SK-N-SH (cell line): ENCODE data around the gene NTM. TPM values are rescaled to one million over a fixed set of nuclear protein-coding genes. Genes with fewer than 3 reads are reported as not detected.

Experiments
- CTCF ChIA-PET: fragments of 300-600, 350-600 bp; formaldehyde crosslinking; extraction: SDS; loops from one replicate; lab custom pipeline; 2021; lab: Yijun Ruan, JAX
- POLR2A ChIA-PET: fragments of 350-600 bp; sonication (Branson Sonifier 250); formaldehyde crosslinking; extraction: SDS; loops from one replicate; lab custom pipeline; 2020; ENCODE audit warnings: antibody characterized with exemption, inconsistent platforms; lab: Yijun Ruan, JAX
- DNase-seq: peaks from one replicate; pipeline ENCODE4 v3.0.0; 2012
- H2AFZ ChIP-seq: fragments of 200-600 bp; sonication (generic); 2 replicates; pipeline ENCODE4 v1.8.1; 2016; ENCODE audit warnings: antibody characterized with exemption, mild to moderate bottlenecking, low read depth
- H3F3A ChIP-seq: fragments of 200-600 bp; sonication (generic); replicated peaks from 2 replicates; pipeline ENCODE3; 2016; ENCODE audit warnings: antibody characterized with exemption, mild to moderate bottlenecking; ENCODE audit not compliant: insufficient read depth
- H3K27ac ChIP-seq, 2 experiments: fragments of 200-500 bp in 1 of 2; fragments of 200-600 bp in 1 of 2; sonication (Bioruptor generic) in 1 of 2; sonication (generic), shearing (Covaris generic) in 1 of 2; 2 replicates each; pipeline versions ENCODE4 v1.5.1 to v1.6.1; 2014 to 2016; ENCODE audit warnings: low read depth in 2 of 2, inconsistent platforms in 1 of 2, low read length in 1 of 2, mild to moderate bottlenecking in 1 of 2, mixed read lengths in 1 of 2
- H3K27me3 ChIP-seq: fragments of 200-600 bp; sonication (generic), shearing (Covaris generic); 2 replicates; pipeline ENCODE4 v1.6.1; 2016; ENCODE audit warnings: mixed run types; ENCODE audit not compliant: insufficient read depth
- H3K36me3 ChIP-seq, 2 experiments: fragments of 200-500 bp in 1 of 2; fragments of 200-600 bp in 1 of 2; sonication (Bioruptor generic) in 1 of 2; sonication (generic) in 1 of 2; replicated peaks in 1 of 2; 2 replicates each; pipeline versions ENCODE3 to v1.5.1; 2014 to 2016; ENCODE audit warnings: low read length in 1 of 2, mild to moderate bottlenecking in 1 of 2; ENCODE audit not compliant: insufficient read depth in 2 of 2, control insufficient read depth in 1 of 2
- H3K4me1 ChIP-seq, 2 experiments: fragments of 200-500 bp in 1 of 2; fragments of 200-600 bp in 1 of 2; sonication (Bioruptor generic) in 1 of 2; sonication (generic), shearing (Covaris generic) in 1 of 2; 2 replicates each; pipeline versions ENCODE4 v1.5.1 to v1.6.1; 2014 to 2016; ENCODE audit warnings: low read depth in 1 of 2, low read length in 1 of 2, mixed run types in 1 of 2; ENCODE audit not compliant: insufficient read depth in 2 of 2, control insufficient read depth in 1 of 2
- H3K4me2 ChIP-seq: fragments of 200-600 bp; sonication (generic), shearing (Covaris generic); 2 replicates; pipeline ENCODE4 v1.6.1; 2017; ENCODE audit warnings: mixed run types
- H3K4me3 ChIP-seq, 2 experiments: fragments of 200-500 bp in 1 of 2; fragments of 200-600 bp in 1 of 2; sonication (Bioruptor generic) in 1 of 2; sonication (generic), shearing (Covaris generic) in 1 of 2; 2 replicates each; pipeline versions ENCODE4 v1.5.1 to v1.8.1; 2014 to 2016; ENCODE audit warnings: low read depth in 2 of 2, inconsistent platforms in 1 of 2, low read length in 1 of 2, mild to moderate bottlenecking in 1 of 2, mixed read lengths in 1 of 2, moderate library complexity in 1 of 2
- H3K79me2 ChIP-seq: fragments of 200-600 bp; sonication (generic); 2 replicates; pipeline ENCODE4 v1.8.1; 2017; ENCODE audit warnings: mild to moderate bottlenecking; ENCODE audit not compliant: insufficient read depth
- H3K9ac ChIP-seq: fragments of 200-600 bp; sonication (generic); 2 replicates; pipeline ENCODE4 v1.6.1; 2017; ENCODE audit warnings: mixed run types
- H3K9me2 ChIP-seq: fragments of 200-600 bp; sonication (generic); 2 replicates; pipeline ENCODE4 v1.6.1; 2017; ENCODE audit warnings: mixed run types
- H3K9me3 ChIP-seq: fragments of 200-600 bp; sonication (generic); 2 replicates; pipeline ENCODE4 v1.6.1; 2017; ENCODE audit warnings: mixed run types, mild to moderate bottlenecking, moderate library complexity
- H4K20me1 ChIP-seq: fragments of 200-600 bp; sonication (generic); 2 replicates; pipeline ENCODE4 v1.6.1; 2017; ENCODE audit warnings: mild to moderate bottlenecking, mixed run types; ENCODE audit not compliant: insufficient read depth
- CHD2 ChIP-seq: fragments of 150-350 bp; IDR thresholded peaks from 2 replicates; pipeline ENCODE4 v1.6.1; 2018; ENCODE audit warnings: low read length; ENCODE audit not compliant: partially characterized antibody
- CTCF ChIP-seq: fragments of 200-600 bp; sonication (generic); IDR thresholded peaks from 2 replicates; pipeline ENCODE4 v1.6.1; 2017; ENCODE audit warnings: antibody characterized with exemption, mild to moderate bottlenecking, moderate library complexity
- ELF1 ChIP-seq: IDR thresholded peaks from 2 replicates; pipeline ENCODE4 v1.4.0; 2012
- EZH2phosphoT487 ChIP-seq: fragments of 200-600 bp; sonication (generic); IDR thresholded peaks from 2 replicates; pipeline ENCODE4 v1.6.1; 2017; ENCODE audit warnings: low read depth, mixed run types, mild to moderate bottlenecking, antibody characterized with exemption, moderate library complexity, borderline replicate concordance
- FOXJ3 ChIP-seq: sonication (generic); formaldehyde crosslinking; IDR thresholded peaks from 2 replicates; pipeline ENCODE4 v1.5.1; 2020; ENCODE audit warnings: mild to moderate bottlenecking, missing genetic modification reagents
- FOXM1 ChIP-seq: IDR thresholded peaks from 2 replicates; pipeline ENCODE4 v1.4.0; 2012; ENCODE audit warnings: low read depth, mild to moderate bottlenecking
- IRF3 ChIP-seq: fragments of 150-350 bp; IDR thresholded peaks from 2 replicates; pipeline ENCODE4 v1.6.1; 2016; ENCODE audit warnings: mild to moderate bottlenecking, low read depth, low read length
- JUND ChIP-seq: IDR thresholded peaks from 2 replicates; pipeline ENCODE4 v1.4.0; 2012
- MAX ChIP-seq: IDR thresholded peaks from 2 replicates; pipeline ENCODE4 v1.4.0; 2012; ENCODE audit warnings: low read depth
- MEF2A ChIP-seq: IDR thresholded peaks from 2 replicates; pipeline ENCODE4 v1.4.0; 2012; ENCODE audit warnings: low read depth, borderline replicate concordance
- NFIC ChIP-seq: IDR thresholded peaks from 2 replicates; pipeline ENCODE4 v1.4.0; 2012; ENCODE audit warnings: borderline replicate concordance
- PBX3 ChIP-seq: IDR thresholded peaks from 2 replicates; pipeline ENCODE4; 2012
- RAD21 ChIP-seq: IDR thresholded peaks from 2 replicates; pipeline ENCODE4 v1.6.1; 2012; ENCODE audit warnings: mild to moderate bottlenecking, low read length
- RCOR1 ChIP-seq: fragments of 150-350 bp; IDR thresholded peaks from 2 replicates; pipeline ENCODE4 v1.6.1; 2017; ENCODE audit warnings: antibody characterized with exemption, low read length
- RFX5 ChIP-seq: IDR thresholded peaks from 2 replicates; pipeline ENCODE4 v1.6.1; 2012; ENCODE audit warnings: mild to moderate bottlenecking, improper control_type of control experiment, low read length
- SIN3A ChIP-seq: IDR thresholded peaks from 2 replicates; pipeline ENCODE4 v1.6.1; 2012; ENCODE audit warnings: low read depth, mild to moderate bottlenecking, low read length, moderate library complexity, borderline replicate concordance
- USF1 ChIP-seq: IDR thresholded peaks from 2 replicates; pipeline ENCODE4 v1.4.0; 2012; ENCODE audit warnings: low read depth, borderline replicate concordance
- WGBS: methylation state at CpG from one replicate; pipeline ENCODE4 v1.1.6; 2017; ENCODE audit warnings: low lambda C conversion rate; 5-methylcytosine and 5-hydroxymethylcytosine counted together
- polyA plus RNA-seq, 3 experiments: library from polyadenylated mRNA; depleted of rRNA; stranded (reverse); fragments of >200 nt; gene quantifications; 2 replicates each; pipeline ENCODE4 v1.2.3, GENCODE V29; 2012

NTM gene
- polyA plus RNA-seq (2012; rRNA removed): 20.0 and 21.1 TPM in 2 replicates
- polyA plus RNA-seq (2012; cell fraction: cytosol; rRNA removed): 12.5 and 16.3 TPM in 2 replicates
- polyA plus RNA-seq (2012; cell fraction: nucleus; rRNA removed): 48.5 and 52.9 TPM in 2 replicates

GRCh38 chr11:131370090-131370751 is at the start of gene NTM:
Gene NTM (plus strand): TSS chr11:131370615.
- Histone ChIP-seq H3K9me3 (no peaks in the 10 kb centered on the region), H3K4me1 (peaks cover 0 to 8% of the 10 kb centered on the region in 2 experiments; a peak in 1 of 4 replicates), H3F3A (no peaks in the 10 kb centered on the region), H4K20me1 (no peaks in the 10 kb centered on the region), H2AFZ (no peak within 1 kb of the TSS), H3K9me2 (no peaks in the 10 kb centered on the region), H3K36me3 (no peaks in the 10 kb centered on the region), H3K27ac (no peak within 1 kb of the TSS), H3K4me2 (no peak within 1 kb of the TSS), H3K9ac (no peak within 1 kb of the TSS), H3K4me3 (peak within 1 kb of the TSS in 1 of 2 experiments; percentile 17; a peak in 1 of 4 replicates), H3K27me3 (no peaks in the 10 kb centered on the region), H3K79me2 (no peaks in the 10 kb centered on the region)
- DNase-seq: peak; percentile 57
- POLR2A ChIA-PET: interaction anchor here (1.2 kb wide), 1 partner anchor 9 kb away, joined by 3 read pairs; no protein-coding TSS in a partner anchor
- CTCF ChIA-PET: interaction anchor here (0.7 kb wide), 1 partner anchor 306 kb away, joined by 3 read pairs; no protein-coding TSS in a partner anchor
- TF ChIP-seq PBX3 (no peak), JUND (no peak), FOXJ3 (CRISPR knock-in tag) (no peak), RCOR1 (no peak), USF1 (no peak), ELF1 (no peak), FOXM1 (no peak), IRF3 (no peak), MAX (no peak), RAD21 (no peak), CHD2 (no peak), CTCF (no peak), SIN3A (no peak), NFIC (no peak), EZH2phosphoT487 (no peak), MEF2A (no peak), RFX5 (no peak)
- WGBS: under 1% methylated on average over 7 of the region's 7 CpGs
